ENCODE data around the gene HELZ.

The HELZ gene

GRCh38 chr17:67248291-67248690, 3.3 kb upstream of the HELZ start (continued):
- no peak for TF ChIP-seq HOXC10 (CRISPR knock-in tag; IDR thresholded peaks at IDR 0.05)
- no peak for TF ChIP-seq MZF1 (tag by site-specific recombination; IDR thresholded peaks at IDR 0.05; ENCODE audit: borderline replicate concordance)
- TF ChIP-seq ZNF837 (tag by site-specific recombination; IDR thresholded peaks at IDR 0.05) = no peak
- TF ChIP-seq ZBTB7A (tag by site-specific recombination; IDR thresholded peaks at IDR 0.05; ENCODE audit: low read depth) = no peak
- TF ChIP-seq PRDM4 (tag by site-specific recombination; IDR thresholded peaks at IDR 0.05) = no peak
- TF ChIP-seq ZNF174 (tag by site-specific recombination; IDR thresholded peaks at IDR 0.05) = no peak
- no peak for TF ChIP-seq ATF2 (tag by site-specific recombination; IDR thresholded peaks at IDR 0.05; ENCODE audit: low read depth)
- TF ChIP-seq ZBTB49 (tag by site-specific recombination; IDR thresholded peaks at IDR 0.05; ENCODE audit: low read depth) = no peak

- ChIA-PET POLR2A (no interaction called here), CTCF (interaction anchor here (0.5 to 0.7 kb wide), 4 partner anchors 9 to 130 kb away, joined by 3 to 6 read pairs (median 4); no protein-coding TSS in a partner anchor)
- no peak overlapping the region for H3K27ac ChIP-seq (ENCODE audit: extremely low read depth, low read depth, low read length)
- H3K9me3 ChIP-seq (ENCODE audit: control insufficient read depth, insufficient read depth, low read depth, low read length) = no peaks in the 10 kb centered on the region
- H3K36me3 ChIP-seq (ENCODE audit: control insufficient read depth in 2 of 2, insufficient read depth in 1 of 2, low read length in 2 of 2) = no peaks in the 10 kb centered on the region; a peak in 1 of 3 replicates
- peaks cover 8% of the 10 kb centered on the region for H3K4me1 ChIP-seq (ENCODE audit: control insufficient read depth, insufficient read depth, low read length)
- H3K4me3 ChIP-seq (ENCODE audit: low read depth, low read length) = no peak overlapping the region
- TF ChIP-seq TSHZ1 (tag by site-specific recombination; IDR thresholded peaks at IDR 0.05; ENCODE audit: borderline replicate concordance) = no peak
- no peak for TF ChIP-seq SETDB1 (IDR thresholded peaks at IDR 0.05; ENCODE audit: insufficient read length, low read length)
- no peak for TF ChIP-seq ZNF37A (tag by site-specific recombination; IDR thresholded peaks at IDR 0.05)
- no peak for TF ChIP-seq ZEB2 (tag by site-specific recombination; IDR thresholded peaks at IDR 0.05)
- no peak for TF ChIP-seq ZNF184 (tag by site-specific recombination; IDR thresholded peaks at IDR 0.05)
- no peak for TF ChIP-seq ZNF48 (tag by site-specific recombination; IDR thresholded peaks at IDR 0.05)
- no peak for TF ChIP-seq ZNF488 (tag by site-specific recombination; IDR thresholded peaks at IDR 0.05)
- no peak for TF ChIP-seq HIC1 (tag by site-specific recombination; IDR thresholded peaks at IDR 0.05)
- no peak for TF ChIP-seq ZNF670 (tag by site-specific recombination; IDR thresholded peaks at IDR 0.05; ENCODE audit: low read depth)
- TF ChIP-seq ZNF23 (tag by site-specific recombination; IDR thresholded peaks at IDR 0.05; ENCODE audit: borderline replicate concordance) = no peak
- TF ChIP-seq ELK4 (IDR thresholded peaks at IDR 0.05; ENCODE audit: borderline replicate concordance, low read depth, low read length) = no peak
- no peak for TF ChIP-seq REPIN1 (tag by site-specific recombination; IDR thresholded peaks at IDR 0.05; ENCODE audit: low read depth)
Measured at GRCh38 chr17:67247416-67247900, 2.5 kb upstream of the HELZ start.
